Testis (tissue), 3 donors: ENCODE data around the gene WFDC12. TPM values are rescaled to one million over a fixed set of nuclear protein-coding genes. Genes with fewer than 3 reads are reported as not detected.

Experiments
- DNase-seq: peaks from one replicate; pipeline ENCODE4 v3.0.0-alpha.2; 2019
- H3K27ac ChIP-seq, 2 donors: fragments of 200-600 bp; sonication (generic); one replicate each; pipeline ENCODE4 v1.5.1; 2019
- H3K27me3 ChIP-seq: fragments of 200-600 bp; sonication (generic); one replicate; pipeline ENCODE4 v1.5.1; 2019
- H3K36me3 ChIP-seq: fragments of 200-600 bp; sonication (generic); one replicate; pipeline ENCODE4 v1.5.1; 2017; ENCODE audit warnings: low read depth; ENCODE audit errors: missing control alignments
- H3K4me1 ChIP-seq: fragments of 200-600 bp; sonication (generic); one replicate; pipeline ENCODE4 v1.5.1; 2019
- H3K4me3 ChIP-seq, 2 donors: fragments of 200-600 bp; sonication (generic); one replicate each; pipeline ENCODE4 v1.5.1; 2017 to 2019
- H3K9me3 ChIP-seq: fragments of 200-600 bp; sonication (generic); one replicate; pipeline ENCODE4 v1.5.1; 2017
- POLR2A ChIP-seq: fragments of 450-650 bp; IDR thresholded peaks from one replicate; pipeline ENCODE4 v1.6.1; 2017; ENCODE audit warnings: antibody characterized with exemption, mild to moderate bottlenecking, moderate library complexity
- WGBS, 2 donors: methylation state at CpG; one replicate each; pipeline ENCODE4 v1.1.5; 2018; 5-methylcytosine and 5-hydroxymethylcytosine counted together
- intact Hi-C: fragments of 100-400 bp; cut with DNase I; formaldehyde crosslinking; loops from one replicate; pipeline ENCODE4 v1.15.1; 2023; ENCODE audit warnings: low total_unique reads
- polyA plus RNA-seq: library from polyadenylated mRNA; stranded (reverse); fragments of 350-450 nt; fragmentation: Illumina TruSeq; extraction: RNeasy Lipid Tissue Mini Kit (QIAGEN cat#74804); gene quantifications from one replicate; pipeline ENCODE4 v1.2.3, GENCODE V29; 2014; ENCODE audit warnings: low read depth, low replicate concordance; ENCODE audit not compliant: insufficient read depth
- total RNA-seq, 2 donors: library from RNA; depleted of rRNA; stranded (reverse); fragments of >200 nt; gene quantifications; one replicate each; pipeline ENCODE4 v1.2.3, GENCODE V29; 2016
- TF ChIP-seq, protein P1 (sequence below), 3 experiments: fragments of 450-650 bp in 2 of 3; fragments of 200-600 bp in 1 of 3; sonication (generic) in 1 of 3; IDR thresholded peaks; one replicate each; pipeline ENCODE4 v1.5.1; 2016 to 2019; ENCODE audit warnings: antibody characterized with exemption in 3 of 3, mild to moderate bottlenecking in 2 of 3, moderate library complexity in 1 of 3

WFDC12 gene
- total and polyA plus RNA-seq, 3 donors from 2014 or later = not detected

- DNase-seq = no peak
- H3K27me3 ChIP-seq = no peaks in the 10 kb centered on the region
- no peaks in the 10 kb centered on the region for H3K4me1 ChIP-seq
- no peak overlapping the region for H3K4me3 ChIP-seq
- intact Hi-C loops = no loop called here
- no peaks in the 10 kb centered on the region for H3K36me3 ChIP-seq
- no peaks in the 10 kb centered on the region for H3K9me3 ChIP-seq
- TF ChIP-seq, protein P1, sequence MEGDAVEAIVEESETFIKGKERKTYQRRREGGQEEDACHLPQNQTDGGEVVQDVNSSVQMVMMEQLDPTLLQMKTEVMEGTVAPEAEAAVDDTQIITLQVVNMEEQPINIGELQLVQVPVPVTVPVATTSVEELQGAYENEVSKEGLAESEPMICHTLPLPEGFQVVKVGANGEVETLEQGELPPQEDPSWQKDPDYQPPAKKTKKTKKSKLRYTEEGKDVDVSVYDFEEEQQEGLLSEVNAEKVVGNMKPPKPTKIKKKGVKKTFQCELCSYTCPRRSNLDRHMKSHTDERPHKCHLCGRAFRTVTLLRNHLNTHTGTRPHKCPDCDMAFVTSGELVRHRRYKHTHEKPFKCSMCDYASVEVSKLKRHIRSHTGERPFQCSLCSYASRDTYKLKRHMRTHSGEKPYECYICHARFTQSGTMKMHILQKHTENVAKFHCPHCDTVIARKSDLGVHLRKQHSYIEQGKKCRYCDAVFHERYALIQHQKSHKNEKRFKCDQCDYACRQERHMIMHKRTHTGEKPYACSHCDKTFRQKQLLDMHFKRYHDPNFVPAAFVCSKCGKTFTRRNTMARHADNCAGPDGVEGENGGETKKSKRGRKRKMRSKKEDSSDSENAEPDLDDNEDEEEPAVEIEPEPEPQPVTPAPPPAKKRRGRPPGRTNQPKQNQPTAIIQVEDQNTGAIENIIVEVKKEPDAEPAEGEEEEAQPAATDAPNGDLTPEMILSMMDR (IDR thresholded peaks at IDR 0.05) = no peak
- no peak for TF ChIP-seq POLR2A
- no peak overlapping the region for H3K27ac ChIP-seq
- 92 to 94% methylated on average over 5 to 11 of the region's 11 CpGs for WGBS, 2 donors
These were observed 29.2 kb downstream of the WFDC12 start for GRCh38 chr20:45094864-45095574.

DNA sequence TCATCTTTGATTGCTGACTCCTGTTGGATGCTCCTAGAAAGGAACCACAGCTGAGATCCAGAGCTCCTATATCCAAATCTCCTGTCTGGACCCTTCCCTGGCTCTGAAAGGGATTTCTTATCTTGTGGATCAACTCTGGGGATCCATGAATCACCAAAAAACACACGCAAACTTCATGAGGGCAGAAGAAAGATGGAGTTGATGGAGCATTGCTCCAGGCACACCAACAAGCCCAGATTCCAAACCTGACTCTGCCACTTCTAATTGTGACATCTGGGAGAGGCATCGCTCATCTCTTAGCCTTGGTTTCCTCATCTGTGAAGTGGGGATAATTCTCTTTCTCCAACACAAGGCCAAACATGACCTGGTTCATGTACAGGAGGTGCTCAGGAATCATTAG, 30.1 kb downstream of the WFDC12 start:
- 96 to 98% methylated on average over 2 of the region's 2 CpGs for WGBS, 2 donors
- Histone ChIP-seq H3K27ac (no peak overlapping the region), H3K4me1 (no peaks in the 10 kb centered on the region), H3K9me3 (no peaks in the 10 kb centered on the region), H3K27me3 (no peaks in the 10 kb centered on the region), H3K36me3 (no peaks in the 10 kb centered on the region), H3K4me3 (no peak overlapping the region)
- TF ChIP-seq POLR2A = no peak
- TF ChIP-seq, protein P1 (IDR thresholded peaks at IDR 0.05) = no peak
- DNase-seq = no peak
- intact Hi-C loops = no loop called here

- DNase-seq = no peak
- no peak overlapping the region for H3K27ac ChIP-seq
These were observed 31.4 kb downstream of the WFDC12 start for GRCh38 chr20:45092898-45093297.

DNA sequence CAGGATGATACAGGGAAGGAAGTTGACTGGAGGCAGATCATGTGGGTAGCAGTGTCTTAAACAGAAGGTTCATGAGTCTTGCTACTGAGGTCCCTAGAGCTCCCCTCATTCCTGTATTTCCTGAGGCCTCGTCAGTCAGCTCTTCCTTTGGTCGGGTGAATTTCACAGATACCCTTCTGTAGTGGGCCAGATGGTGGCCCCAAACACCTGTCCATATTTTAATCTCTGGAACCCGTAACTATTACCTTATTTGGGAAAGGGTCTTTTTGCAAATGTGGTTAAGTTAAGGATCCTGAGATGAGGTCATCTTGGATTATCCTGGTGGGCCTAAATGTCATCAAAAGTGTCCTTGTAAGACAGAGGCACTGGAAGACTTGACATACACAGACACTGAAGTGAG, 32.9 kb downstream of the WFDC12 start:
- WGBS, 2 donors = 92 to 94% methylated on average over 3 of the region's 3 CpGs
- no peaks in the 10 kb centered on the region for H3K27me3 ChIP-seq
- no peaks in the 10 kb centered on the region for H3K36me3 ChIP-seq
- DNase-seq = no peak
- no peak for TF ChIP-seq POLR2A
- TF ChIP-seq, protein P1 (IDR thresholded peaks at IDR 0.05) = no peak
- no peaks in the 10 kb centered on the region for H3K4me1 ChIP-seq
- no peak overlapping the region for H3K27ac ChIP-seq
- H3K4me3 ChIP-seq = no peak overlapping the region
- no peaks in the 10 kb centered on the region for H3K9me3 ChIP-seq
- intact Hi-C loops = no loop called here

More at GRCh38 chr20:45092898-45093297, 31.4 kb downstream of the WFDC12 start:
- H3K4me3 ChIP-seq = no peak overlapping the region
- 91% methylated on average over 7 of the region's 7 CpGs for WGBS, 2 donors
- no peaks in the 10 kb centered on the region for H3K27me3 ChIP-seq
- no peaks in the 10 kb centered on the region for H3K36me3 ChIP-seq
- no peaks in the 10 kb centered on the region for H3K9me3 ChIP-seq
- intact Hi-C loops = no loop called here
- TF ChIP-seq, protein P1 (IDR thresholded peaks at IDR 0.05) = no peak
- no peak for TF ChIP-seq POLR2A
- no peaks in the 10 kb centered on the region for H3K4me1 ChIP-seq

DNA sequence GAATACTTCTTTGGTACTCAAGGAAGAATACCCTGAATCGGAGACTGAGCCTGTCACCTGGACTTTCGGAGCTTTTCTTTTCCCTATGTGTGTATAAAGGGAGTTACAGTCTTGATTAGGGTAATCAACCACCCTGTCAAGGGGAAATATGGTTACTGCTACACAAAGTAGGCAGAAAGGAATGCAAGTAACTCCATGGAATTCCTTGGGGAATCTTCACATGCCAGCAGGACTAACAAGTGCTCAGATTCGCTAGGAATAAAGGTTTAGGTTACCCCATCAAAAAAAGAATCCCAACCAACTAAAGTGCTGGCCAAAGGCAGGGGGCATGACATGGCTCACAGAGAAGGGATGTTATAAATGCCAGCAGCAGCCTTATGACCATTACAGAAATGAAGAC, 33.8 kb downstream of the WFDC12 start:
- no peaks in the 10 kb centered on the region for H3K27me3 ChIP-seq
- WGBS, 2 donors = 92 to 95% methylated on average over 3 of the region's 3 CpGs
- no peaks in the 10 kb centered on the region for H3K36me3 ChIP-seq
- H3K4me1 ChIP-seq = no peaks in the 10 kb centered on the region
- H3K9me3 ChIP-seq = no peaks in the 10 kb centered on the region
- H3K4me3 ChIP-seq = no peak overlapping the region
- TF ChIP-seq, protein P1 (IDR thresholded peaks at IDR 0.05) = no peak
- TF ChIP-seq POLR2A = no peak
- intact Hi-C loops = no loop called here
- no peak overlapping the region for H3K27ac ChIP-seq
- DNase-seq = no peak
